ENCODE results near the gene XPC.

Gene XPC

DNA sequence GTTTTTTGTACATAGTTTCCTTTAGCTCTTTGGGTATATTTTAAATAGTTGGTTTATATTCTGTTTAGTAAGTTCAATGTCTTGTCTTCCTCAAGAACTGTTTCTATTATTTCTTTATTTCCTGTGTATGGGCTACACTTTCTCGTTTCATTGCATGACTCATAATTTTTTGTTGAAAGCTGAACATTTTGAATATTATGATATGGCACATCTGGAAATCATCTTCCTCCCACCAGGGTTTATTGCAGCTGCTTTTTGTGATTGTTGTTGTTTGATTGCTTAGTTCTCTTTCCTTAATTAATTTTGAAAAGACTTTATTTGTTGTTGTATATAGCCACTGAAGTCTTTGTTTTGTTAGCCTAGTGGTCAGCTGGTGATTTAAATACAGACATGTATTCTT, 44.1 kb upstream of the XPC start:
- no peak for DNase-seq (ENCODE audit: low spot score)
- H3K27ac ChIP-seq: no peak overlapping the region
- TF ChIP-seq, protein P1, sequence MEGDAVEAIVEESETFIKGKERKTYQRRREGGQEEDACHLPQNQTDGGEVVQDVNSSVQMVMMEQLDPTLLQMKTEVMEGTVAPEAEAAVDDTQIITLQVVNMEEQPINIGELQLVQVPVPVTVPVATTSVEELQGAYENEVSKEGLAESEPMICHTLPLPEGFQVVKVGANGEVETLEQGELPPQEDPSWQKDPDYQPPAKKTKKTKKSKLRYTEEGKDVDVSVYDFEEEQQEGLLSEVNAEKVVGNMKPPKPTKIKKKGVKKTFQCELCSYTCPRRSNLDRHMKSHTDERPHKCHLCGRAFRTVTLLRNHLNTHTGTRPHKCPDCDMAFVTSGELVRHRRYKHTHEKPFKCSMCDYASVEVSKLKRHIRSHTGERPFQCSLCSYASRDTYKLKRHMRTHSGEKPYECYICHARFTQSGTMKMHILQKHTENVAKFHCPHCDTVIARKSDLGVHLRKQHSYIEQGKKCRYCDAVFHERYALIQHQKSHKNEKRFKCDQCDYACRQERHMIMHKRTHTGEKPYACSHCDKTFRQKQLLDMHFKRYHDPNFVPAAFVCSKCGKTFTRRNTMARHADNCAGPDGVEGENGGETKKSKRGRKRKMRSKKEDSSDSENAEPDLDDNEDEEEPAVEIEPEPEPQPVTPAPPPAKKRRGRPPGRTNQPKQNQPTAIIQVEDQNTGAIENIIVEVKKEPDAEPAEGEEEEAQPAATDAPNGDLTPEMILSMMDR (IDR thresholded peaks at IDR 0.05): no peak
- H3K4me3 ChIP-seq: no peak overlapping the region

DNA sequence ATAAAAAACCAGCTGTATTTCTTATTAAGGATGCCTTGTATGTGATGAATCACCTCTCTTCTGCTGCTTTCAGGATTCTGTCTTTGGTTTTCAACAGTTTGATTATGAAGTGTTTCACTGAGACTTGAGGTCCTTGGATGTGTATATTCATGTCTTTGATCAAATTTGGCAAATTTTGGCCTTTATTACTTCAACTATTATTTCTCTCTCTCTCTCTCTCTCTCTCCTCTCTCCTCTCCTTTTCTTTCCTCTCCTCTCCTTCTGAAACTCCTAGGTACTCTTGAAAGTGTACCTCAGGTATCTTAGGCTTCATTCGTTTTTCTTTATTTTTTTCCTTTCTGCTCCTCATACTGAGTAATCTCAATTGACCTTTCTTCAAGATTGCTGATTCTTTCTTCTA, 43.5 kb upstream of the XPC start:
- no peak overlapping the region for H3K4me3 ChIP-seq
- no peak for DNase-seq (ENCODE audit: low spot score)
- no peak overlapping the region for H3K27ac ChIP-seq
- TF ChIP-seq, protein P1 (IDR thresholded peaks at IDR 0.05): no peak

- H3K4me3 ChIP-seq: no peak overlapping the region
- TF ChIP-seq, protein P1 (IDR thresholded peaks at IDR 0.05): no peak
- no peak for DNase-seq (ENCODE audit: low spot score)
- no peak overlapping the region for H3K27ac ChIP-seq
Observed at GRCh38 chr3:14220933-14221332, 42.5 kb upstream of the XPC start.

- TF ChIP-seq, protein P1 (IDR thresholded peaks at IDR 0.05): no peak
- no peak for DNase-seq (ENCODE audit: low spot score)
- no peak overlapping the region for H3K27ac ChIP-seq
- no peak overlapping the region for H3K4me3 ChIP-seq
Observed at GRCh38 chr3:14218355-14218754, 40.0 kb upstream of the XPC start.

- H3K4me3 ChIP-seq: peak overlapping the region; percentile 57
- H3K27ac ChIP-seq: peak overlapping the region in 1 of 2 donors; percentile 28
- TF ChIP-seq, protein P1 (IDR thresholded peaks at IDR 0.05): no peak
- no peak for DNase-seq (ENCODE audit: low spot score)
Observed at GRCh38 chr3:14216257-14217048, 38.1 kb upstream of the XPC start.

DNA sequence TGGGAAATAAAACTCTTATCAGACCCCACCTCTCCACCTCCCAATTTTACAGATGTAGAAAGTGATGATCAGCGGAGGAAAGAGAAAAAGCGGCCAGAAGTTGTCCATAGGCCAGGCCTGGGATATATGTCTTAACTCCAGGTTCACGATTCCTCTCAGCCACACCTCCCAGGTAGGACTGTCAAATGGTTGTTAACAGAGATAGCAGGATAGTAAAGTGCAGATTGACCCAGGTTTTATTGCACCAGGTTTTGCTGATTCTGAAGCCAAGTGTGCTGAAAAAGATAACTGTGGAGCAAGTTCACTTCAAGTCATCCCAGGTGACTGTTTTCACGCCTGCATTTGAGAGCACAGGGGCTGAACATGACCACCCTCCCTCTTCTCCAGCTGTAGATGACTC, 36.4 kb upstream of the XPC start:
- Histone ChIP-seq H3K4me3 (no peak overlapping the region), H3K27ac (no peak overlapping the region)
- DNase-seq (ENCODE audit: low spot score): no peak
- TF ChIP-seq, protein P1 (IDR thresholded peaks at IDR 0.05): no peak

GRCh38 chr3:14213066-14213774, 34.8 kb upstream of the XPC start:
- H3K4me3 ChIP-seq: no peak overlapping the region
- H3K27ac ChIP-seq: no peak overlapping the region
- DNase-seq (ENCODE audit: low spot score): no peak
- TF ChIP-seq, protein P1 (IDR thresholded peaks at IDR 0.05): no peak
